AG20443 (cell line): ENCODE measurements around the gene NUDCD3.

Experiments used
- DNase-seq: peaks from one replicate; pipeline ENCODE4 v3.0.0; 2012; ENCODE audit warnings: low spot score, mixed read lengths

Gene NUDCD3

GRCh38 chr7:44477938-44478337 lies 12.5 kb downstream of the NUDCD3 start:
- DNase-seq = no peak

GRCh38 chr7:44477063-44477830 lies 13.2 kb downstream of the NUDCD3 start:
- peak; percentile 90 for DNase-seq

GRCh38 chr7:44476313-44476712 lies 14.1 kb downstream of the NUDCD3 start:
- DNase-seq = no peak

- DNase-seq = no peak
These were observed 17.2 kb downstream of the NUDCD3 start for GRCh38 chr7:44473295-44473694.

GRCh38 chr7:44472843-44473242 lies 17.6 kb downstream of the NUDCD3 start:
- DNase-seq = no peak

GRCh38 chr7:44471850-44472249 lies 18.6 kb downstream of the NUDCD3 start:
- DNase-seq = no peak

- no peak for DNase-seq
These were observed 19.0 kb downstream of the NUDCD3 start for GRCh38 chr7:44471436-44471835.

- DNase-seq = no peak
These were observed 19.7 kb downstream of the NUDCD3 start for GRCh38 chr7:44470628-44471245.

GRCh38 chr7:44470135-44470479 lies 20.4 kb downstream of the NUDCD3 start:
- DNase-seq = no peak

GRCh38 chr7:44469461-44470134 lies 20.9 kb downstream of the NUDCD3 start:
- DNase-seq = no peak

- DNase-seq = no peak
These were observed 23.3 kb downstream of the NUDCD3 start for GRCh38 chr7:44467217-44467548.

- peak; percentile 52 for DNase-seq
These were observed 23.9 kb downstream of the NUDCD3 start for GRCh38 chr7:44466300-44467216.

- DNase-seq = no peak
These were observed 25.0 kb downstream of the NUDCD3 start for GRCh38 chr7:44465490-44465889.

- DNase-seq = no peak
These were observed 27.2 kb downstream of the NUDCD3 start for GRCh38 chr7:44463169-44463808.

- DNase-seq = peak; percentile 39
These were observed 29.1 kb downstream of the NUDCD3 start for GRCh38 chr7:44461387-44461786.

- no peak for DNase-seq
These were observed 30.1 kb downstream of the NUDCD3 start for GRCh38 chr7:44460325-44460724.

GRCh38 chr7:44455155-44455554 lies 35.3 kb downstream of the NUDCD3 start:
- no peak for DNase-seq

GRCh38 chr7:44454348-44454747 lies 36.1 kb downstream of the NUDCD3 start:
- no peak for DNase-seq

GRCh38 chr7:44451123-44451522 lies 39.3 kb downstream of the NUDCD3 start:
- no peak for DNase-seq

- no peak for DNase-seq
These were observed 40.9 kb downstream of the NUDCD3 start for GRCh38 chr7:44449584-44449928.

- DNase-seq = no peak
These were observed 41.4 kb downstream of the NUDCD3 start for GRCh38 chr7:44448922-44449583.
